GM19240 (cell line): ENCODE measurements around the gene REX1BD.

Experiments
- DNase-seq: peaks from one replicate; pipeline ENCODE4 v3.0.0; 2011; ENCODE audit warnings: low spot score; ENCODE audit not compliant: insufficient read length

The REX1BD gene

GRCh38 chr19:18603255-18603957 lies 14.8 kb downstream of the REX1BD start:
- DNase-seq: no peak

GRCh38 chr19:18603958-18604819 lies 15.6 kb downstream of the REX1BD start:
- no peak for DNase-seq

- DNase-seq: no peak
Measured at GRCh38 chr19:18604820-18605159, 16.2 kb downstream of the REX1BD start.

GRCh38 chr19:18605196-18605545 lies 16.6 kb downstream of the REX1BD start:
- no peak for DNase-seq

GRCh38 chr19:18605546-18606280 lies 17.1 kb downstream of the REX1BD start:
- DNase-seq: no peak

GRCh38 chr19:18606281-18607225 lies 18.0 kb downstream of the REX1BD start, which contains the start of gene CRLF1:
Gene CRLF1 (minus strand): TSS chr19:18606799. CDS start chr19:18606656, 143 bp downstream.
- DNase-seq: no peak

GRCh38 chr19:18607226-18608101 lies 18.9 kb downstream of the REX1BD start:
- no peak for DNase-seq

GRCh38 chr19:18608102-18608804 lies 19.7 kb downstream of the REX1BD start:
- DNase-seq: no peak

- DNase-seq: no peak
Measured at GRCh38 chr19:18608805-18609716, 20.5 kb downstream of the REX1BD start.

GRCh38 chr19:18609717-18610051 lies 21.1 kb downstream of the REX1BD start:
- DNase-seq: no peak

- no peak for DNase-seq
Measured at GRCh38 chr19:18610245-18610555, 21.6 kb downstream of the REX1BD start.

GRCh38 chr19:18610556-18611326 lies 22.1 kb downstream of the REX1BD start:
- DNase-seq: no peak

- no peak for DNase-seq
Measured at GRCh38 chr19:18611327-18612050, 22.9 kb downstream of the REX1BD start.

- DNase-seq: no peak
Measured at GRCh38 chr19:18612051-18612771, 23.6 kb downstream of the REX1BD start.

GRCh38 chr19:18612772-18613588 lies 24.4 kb downstream of the REX1BD start, which contains the start of gene TMEM59L:
Gene TMEM59L (plus strand): TSS chr19:18612870. CDS start chr19:18612959, 89 bp downstream.
- DNase-seq: no peak
